Measurements from ENCODE around the gene CHN1. TPM values are rescaled to one million over a fixed set of nuclear protein-coding genes. Genes with fewer than 3 reads are reported as not detected.

CHN1 gene
- total RNA-seq, 4 donors from 2014 or later = 11.8 to 56.7 (median 18.1) TPM

- Histone ChIP-seq H3K27me3 (no peaks in the 10 kb centered on the region), H3K9me3 (no peaks in the 10 kb centered on the region), H3K4me3 (no peak overlapping the region), H3K27ac (peak overlapping the region in 1 of 2 donors; percentile 73), H3K36me3 (no peaks in the 10 kb centered on the region), H3K4me1 (no peaks in the 10 kb centered on the region)
- no peak for TF ChIP-seq POLR2A (IDR thresholded peaks at IDR 0.05)
- TF ChIP-seq CTCF (IDR thresholded peaks at IDR 0.05) = no peak
- intact Hi-C loops (cut with DNase I; ENCODE audit: low total_unique reads) = no loop called here
- DNase-seq = no peak
These were observed 2.5 kb downstream of the CHN1 start for GRCh38 chr2:175002547-175003274.

- TF ChIP-seq POLR2A (IDR thresholded peaks at IDR 0.05) (no peak), CTCF (IDR thresholded peaks at IDR 0.05) (no peak)
- no peaks in the 10 kb centered on the region for H3K27me3 ChIP-seq
- DNase-seq = no peak
- H3K9me3 ChIP-seq = no peaks in the 10 kb centered on the region
- no peak overlapping the region for H3K4me3 ChIP-seq
- no peak overlapping the region for H3K27ac ChIP-seq
- intact Hi-C loops (cut with DNase I; ENCODE audit: low total_unique reads) = no loop called here
- H3K36me3 ChIP-seq = no peaks in the 10 kb centered on the region
- H3K4me1 ChIP-seq = no peaks in the 10 kb centered on the region
These were observed 3.6 kb downstream of the CHN1 start for GRCh38 chr2:175001566-175001965.

DNA sequence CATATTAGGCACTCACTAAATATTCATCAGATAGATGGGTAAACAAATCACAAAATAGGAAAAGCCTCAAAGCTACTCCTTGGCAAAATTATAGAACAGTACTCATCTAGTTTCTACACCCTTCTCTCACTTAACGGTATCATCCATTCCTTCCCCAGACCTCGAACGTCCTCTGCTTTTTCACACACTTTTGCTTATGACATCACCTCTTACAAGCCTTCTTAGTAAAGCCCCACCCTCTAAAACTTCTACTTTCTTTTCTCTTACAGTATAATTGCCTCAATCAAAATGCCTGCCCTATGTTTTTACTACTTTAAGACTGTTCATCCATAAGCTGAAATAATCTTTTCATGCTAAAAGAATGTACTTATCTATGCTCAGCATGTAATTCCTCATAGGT, 8.1 kb downstream of the CHN1 start:
- TF ChIP-seq CTCF (IDR thresholded peaks at IDR 0.05) (no peak), POLR2A (IDR thresholded peaks at IDR 0.05) (no peak)
- Histone ChIP-seq H3K27ac (no peak overlapping the region), H3K4me3 (no peak overlapping the region), H3K27me3 (no peaks in the 10 kb centered on the region), H3K9me3 (no peaks in the 10 kb centered on the region), H3K4me1 (no peaks in the 10 kb centered on the region), H3K36me3 (no peaks in the 10 kb centered on the region)
- intact Hi-C loops (cut with DNase I; ENCODE audit: low total_unique reads) = no loop called here
- no peak for DNase-seq

- DNase-seq = no peak
- Histone ChIP-seq H3K9me3 (no peaks in the 10 kb centered on the region), H3K4me3 (no peak overlapping the region), H3K36me3 (no peaks in the 10 kb centered on the region), H3K27me3 (no peaks in the 10 kb centered on the region), H3K27ac (no peak overlapping the region), H3K4me1 (no peaks in the 10 kb centered on the region)
- TF ChIP-seq CTCF (IDR thresholded peaks at IDR 0.05) (no peak), POLR2A (IDR thresholded peaks at IDR 0.05) (no peak)
- intact Hi-C loops (cut with DNase I; ENCODE audit: low total_unique reads) = no loop called here
These were observed 8.6 kb downstream of the CHN1 start for GRCh38 chr2:174996622-174997021.

DNA sequence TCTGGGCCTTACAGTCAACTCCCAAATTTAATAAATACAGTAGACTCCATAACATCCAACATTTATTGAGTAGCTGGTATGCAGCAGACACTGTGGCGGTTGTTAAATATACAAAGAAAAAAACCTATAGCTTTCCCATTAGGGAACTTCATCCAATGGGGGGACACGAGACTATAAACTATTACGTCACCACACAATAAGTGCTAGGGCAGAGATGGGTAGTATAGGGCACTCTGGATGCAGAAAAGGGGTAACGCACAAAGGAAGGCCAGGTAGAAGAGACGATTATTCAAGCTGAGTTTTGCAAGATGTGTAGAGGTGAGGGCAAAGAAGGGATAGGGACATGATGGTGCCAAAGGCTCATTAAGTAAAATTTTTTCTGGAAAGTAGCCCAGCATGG, 10.8 kb downstream of the CHN1 start:
- TF ChIP-seq CTCF (IDR thresholded peaks at IDR 0.05) (no peak), POLR2A (IDR thresholded peaks at IDR 0.05) (no peak)
- no peak overlapping the region for H3K4me3 ChIP-seq
- H3K4me1 ChIP-seq = no peaks in the 10 kb centered on the region
- H3K36me3 ChIP-seq = no peaks in the 10 kb centered on the region
- no peak for DNase-seq
- H3K27ac ChIP-seq = no peak overlapping the region
- no peaks in the 10 kb centered on the region for H3K27me3 ChIP-seq
- intact Hi-C loops (cut with DNase I; ENCODE audit: low total_unique reads) = no loop called here
- no peaks in the 10 kb centered on the region for H3K9me3 ChIP-seq
